ENCODE measurements around the gene C19orf44.

DNA sequence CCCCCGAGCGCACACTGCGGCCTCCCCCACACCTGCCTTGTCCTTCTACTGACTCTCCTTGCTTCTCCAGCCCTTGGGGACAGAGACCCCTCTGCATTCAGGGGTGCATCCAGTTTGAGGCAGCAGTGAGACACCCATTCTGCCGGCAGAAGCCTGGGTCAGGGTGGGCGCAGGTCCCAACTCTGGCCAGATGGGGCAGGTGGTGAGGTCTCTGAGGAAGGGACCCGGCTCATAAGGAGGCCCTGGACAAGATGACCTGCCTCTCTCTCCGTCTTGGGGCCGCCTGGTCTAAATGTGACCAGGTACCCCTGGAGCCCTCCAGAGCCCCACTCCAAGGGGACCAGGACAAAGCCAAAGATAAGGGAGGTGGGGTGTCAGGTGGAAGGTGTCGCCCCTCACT lies 39.9 kb downstream of the C19orf44 start:
- TF ChIP-seq POLR2A (IDR thresholded peaks at IDR 0.05; ENCODE audit: low read length) = no peak
- no peak for TF ChIP-seq GATA1 (IDR thresholded peaks at IDR 0.05; ENCODE audit: low read depth, low read length)
